GM21619 (cell line): ENCODE results near the gene MYADML2.

Experiments
- ATAC-seq: cut with Tn5 transposase; IDR thresholded peaks from one replicate; pipeline ENCODE4 v1.9.1; 2021; ENCODE audit not compliant: unreplicated experiment

The MYADML2 gene

GRCh38 chr17:81912441-81913309, 34.4 kb downstream of the MYADML2 start:
- no peak for ATAC-seq

GRCh38 chr17:81911969-81912368, 35.1 kb downstream of the MYADML2 start:
- no peak for ATAC-seq

- ATAC-seq, result peak; percentile 64
These were observed 35.6 kb downstream of the MYADML2 start, which contains the start of gene PCYT2 for GRCh38 chr17:81911277-81911961. Gene PCYT2, minus strand, starts transcription at chr17:81911399. Its CDS starts 44 bp downstream, at chr17:81911355.

- ATAC-seq, result peak; percentile 17
These were observed 36.2 kb downstream of the MYADML2 start for GRCh38 chr17:81910840-81911276.

- ATAC-seq, result no peak
These were observed 36.8 kb downstream of the MYADML2 start for GRCh38 chr17:81909966-81910839.

- no peak for ATAC-seq
These were observed 37.8 kb downstream of the MYADML2 start for GRCh38 chr17:81909231-81909630.

- ATAC-seq, result no peak
These were observed 38.2 kb downstream of the MYADML2 start for GRCh38 chr17:81908793-81909192.

GRCh38 chr17:81907219-81908145, 39.6 kb downstream of the MYADML2 start:
- no peak for ATAC-seq

GRCh38 chr17:81906476-81907218, 40.4 kb downstream of the MYADML2 start:
- ATAC-seq, result no peak

GRCh38 chr17:81905993-81906392, 41.0 kb downstream of the MYADML2 start:
- ATAC-seq, result no peak

- no peak for ATAC-seq
These were observed 41.6 kb downstream of the MYADML2 start for GRCh38 chr17:81905424-81905875.

- no peak for ATAC-seq
These were observed 42.2 kb downstream of the MYADML2 start for GRCh38 chr17:81904600-81905423.

- ATAC-seq, result no peak
These were observed 43.0 kb downstream of the MYADML2 start for GRCh38 chr17:81903896-81904599.

- ATAC-seq, result no peak
These were observed 43.6 kb downstream of the MYADML2 start for GRCh38 chr17:81903415-81903831.

GRCh38 chr17:81902653-81903414, 44.2 kb downstream of the MYADML2 start:
- no peak for ATAC-seq

GRCh38 chr17:81902023-81902652, 44.9 kb downstream of the MYADML2 start, which contains the start of gene NPB:
Gene NPB, plus strand, starts transcription at chr17:81902238. Its CDS starts 40 bp downstream, at chr17:81902278.
- ATAC-seq, result no peak
